Liver (tissue), 3 donors: ENCODE data around the gene DCBLD2.

Source experiments
- ATF3 ChIP-seq: IDR thresholded peaks from 2 replicates; pipeline ENCODE4 v1.6.1; 2016; ENCODE audit warnings: antibody characterized with exemption
- CTCF ChIP-seq: fragments of 150-350 bp; IDR thresholded peaks from 2 replicates; pipeline ENCODE4 v1.5.1; 2017; ENCODE audit warnings: improper control_type of control experiment, low read depth, low read length; ENCODE audit not compliant: missing input control
- EGR1 ChIP-seq, 2 donors: IDR thresholded peaks; 2 replicates each; pipeline ENCODE4 v1.6.1; 2016 to 2018; ENCODE audit warnings: antibody characterized with exemption in 2 of 2, low read depth in 2 of 2
- MAX ChIP-seq: IDR thresholded peaks from 2 replicates; pipeline ENCODE4 v1.6.1; 2016; ENCODE audit warnings: antibody characterized with exemption
- TAF1 ChIP-seq: conservative IDR thresholded peaks from 2 replicates; pipeline ENCODE4 v1.6.1; 2016; ENCODE audit warnings: antibody characterized with exemption, mild to moderate bottlenecking
- donor health status: healthy.
- donor health status: healthy.

GRCh38 chr3:98848108-98848507 is 53.4 kb downstream of the DCBLD2 start:
- TF ChIP-seq CTCF (no peak), EGR1 (IDR thresholded peaks at IDR 0.05; ENCODE audit: low read depth in 2 of 2) (no peak), ATF3 (no peak), TAF1 (no peak), MAX (no peak)
